ENCODE data around the gene GRIP2.
A peak's percentile ranks its signal among the peaks of the same experiment; 100 is the strongest.

GRIP2 gene

GRCh38 chr3:14461748-14462324 is 78.3 kb downstream of the GRIP2 start:
- no peak overlapping the region for H3K4me3 ChIP-seq (ENCODE audit: control insufficient read depth, low read depth, low read length)
- peak; percentile 69 for DNase-seq (ENCODE audit: low read depth)
- TF ChIP-seq CTCF (conservative IDR thresholded peaks at IDR 0.05; ENCODE audit: control insufficient read depth, insufficient read depth, low read depth, low read length) = peak; percentile 75

- TF ChIP-seq CTCF (conservative IDR thresholded peaks at IDR 0.05; ENCODE audit: control insufficient read depth, insufficient read depth, low read depth, low read length) = no peak
- no peak for DNase-seq (ENCODE audit: low read depth)
These were observed 79.0 kb downstream of the GRIP2 start for GRCh38 chr3:14461006-14461747.

GRCh38 chr3:14460342-14461005 is 79.7 kb downstream of the GRIP2 start:
- no peak for TF ChIP-seq CTCF (conservative IDR thresholded peaks at IDR 0.05; ENCODE audit: control insufficient read depth, insufficient read depth, low read depth, low read length)
- no peak overlapping the region for H3K4me3 ChIP-seq (ENCODE audit: control insufficient read depth, low read depth, low read length)
- DNase-seq (ENCODE audit: low read depth) = peak; percentile 97

More at GRCh38 chr3:14461006-14461747, 79.0 kb downstream of the GRIP2 start:
- H3K4me3 ChIP-seq (ENCODE audit: control insufficient read depth, low read depth, low read length) = no peak overlapping the region

GRCh38 chr3:14459787-14460186 is 80.4 kb downstream of the GRIP2 start:
- DNase-seq (ENCODE audit: low read depth) = no peak
- no peak for TF ChIP-seq CTCF (conservative IDR thresholded peaks at IDR 0.05; ENCODE audit: control insufficient read depth, insufficient read depth, low read depth, low read length)
- no peak overlapping the region for H3K4me3 ChIP-seq (ENCODE audit: control insufficient read depth, low read depth, low read length)

GRCh38 chr3:14459384-14459783 is 80.8 kb downstream of the GRIP2 start:
- no peak overlapping the region for H3K4me3 ChIP-seq (ENCODE audit: control insufficient read depth, low read depth, low read length)
- no peak for TF ChIP-seq CTCF (conservative IDR thresholded peaks at IDR 0.05; ENCODE audit: control insufficient read depth, insufficient read depth, low read depth, low read length)
- DNase-seq (ENCODE audit: low read depth) = no peak

- DNase-seq (ENCODE audit: low read depth) = no peak
- no peak for TF ChIP-seq CTCF (conservative IDR thresholded peaks at IDR 0.05; ENCODE audit: control insufficient read depth, insufficient read depth, low read depth, low read length)
- H3K4me3 ChIP-seq (ENCODE audit: control insufficient read depth, low read depth, low read length) = no peak overlapping the region
These were observed 81.5 kb downstream of the GRIP2 start for GRCh38 chr3:14458434-14459275.
